Coronary artery (tissue), 2 donors: ENCODE results near the gene AGTR1.

Experiments used
- DNase-seq: peaks from one replicate; pipeline ENCODE4 v3.0.0-alpha.2; 2017; ENCODE audit warnings: low spot score
- H3K27ac ChIP-seq, 2 donors: fragments of 200-600 bp; sonication (generic); one replicate each; pipeline ENCODE4 v1.5.1; 2016 to 2019
- H3K4me3 ChIP-seq: fragments of 200-600 bp; sonication (generic); 2 replicates; pipeline ENCODE4 v1.5.1; 2016; ENCODE audit warnings: mild to moderate bottlenecking, moderate library complexity
- TF ChIP-seq, protein P1 (sequence below): fragments of 200-600 bp; sonication (generic); IDR thresholded peaks from one replicate; pipeline ENCODE4 v1.5.1; 2019; ENCODE audit warnings: antibody characterized with exemption

The AGTR1 gene

DNA sequence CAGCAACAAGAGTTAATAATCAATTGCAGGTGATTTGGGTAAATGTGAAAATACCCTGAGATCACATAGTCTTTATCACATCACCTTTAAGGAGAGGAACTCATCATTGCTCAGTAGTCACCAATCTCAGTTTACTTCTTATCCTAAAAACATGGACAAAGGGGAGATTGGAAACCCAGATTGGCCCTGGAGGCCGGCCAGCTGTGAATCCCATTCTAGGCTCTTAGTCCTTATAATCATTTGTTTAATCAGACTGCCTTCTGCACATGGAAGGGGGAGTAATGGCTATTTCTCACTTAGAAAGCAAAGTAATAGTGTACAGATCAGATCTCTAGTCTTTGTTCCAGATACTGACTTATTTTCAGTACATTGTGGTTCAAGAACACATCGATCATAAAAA, 92.7 kb downstream of the AGTR1 start:
- DNase-seq, result no peak
- TF ChIP-seq, protein P1, sequence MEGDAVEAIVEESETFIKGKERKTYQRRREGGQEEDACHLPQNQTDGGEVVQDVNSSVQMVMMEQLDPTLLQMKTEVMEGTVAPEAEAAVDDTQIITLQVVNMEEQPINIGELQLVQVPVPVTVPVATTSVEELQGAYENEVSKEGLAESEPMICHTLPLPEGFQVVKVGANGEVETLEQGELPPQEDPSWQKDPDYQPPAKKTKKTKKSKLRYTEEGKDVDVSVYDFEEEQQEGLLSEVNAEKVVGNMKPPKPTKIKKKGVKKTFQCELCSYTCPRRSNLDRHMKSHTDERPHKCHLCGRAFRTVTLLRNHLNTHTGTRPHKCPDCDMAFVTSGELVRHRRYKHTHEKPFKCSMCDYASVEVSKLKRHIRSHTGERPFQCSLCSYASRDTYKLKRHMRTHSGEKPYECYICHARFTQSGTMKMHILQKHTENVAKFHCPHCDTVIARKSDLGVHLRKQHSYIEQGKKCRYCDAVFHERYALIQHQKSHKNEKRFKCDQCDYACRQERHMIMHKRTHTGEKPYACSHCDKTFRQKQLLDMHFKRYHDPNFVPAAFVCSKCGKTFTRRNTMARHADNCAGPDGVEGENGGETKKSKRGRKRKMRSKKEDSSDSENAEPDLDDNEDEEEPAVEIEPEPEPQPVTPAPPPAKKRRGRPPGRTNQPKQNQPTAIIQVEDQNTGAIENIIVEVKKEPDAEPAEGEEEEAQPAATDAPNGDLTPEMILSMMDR, result no peak
- Histone ChIP-seq H3K4me3 (no peak overlapping the region), H3K27ac (peak overlapping the region in 1 of 2 donors; percentile 8)

DNA sequence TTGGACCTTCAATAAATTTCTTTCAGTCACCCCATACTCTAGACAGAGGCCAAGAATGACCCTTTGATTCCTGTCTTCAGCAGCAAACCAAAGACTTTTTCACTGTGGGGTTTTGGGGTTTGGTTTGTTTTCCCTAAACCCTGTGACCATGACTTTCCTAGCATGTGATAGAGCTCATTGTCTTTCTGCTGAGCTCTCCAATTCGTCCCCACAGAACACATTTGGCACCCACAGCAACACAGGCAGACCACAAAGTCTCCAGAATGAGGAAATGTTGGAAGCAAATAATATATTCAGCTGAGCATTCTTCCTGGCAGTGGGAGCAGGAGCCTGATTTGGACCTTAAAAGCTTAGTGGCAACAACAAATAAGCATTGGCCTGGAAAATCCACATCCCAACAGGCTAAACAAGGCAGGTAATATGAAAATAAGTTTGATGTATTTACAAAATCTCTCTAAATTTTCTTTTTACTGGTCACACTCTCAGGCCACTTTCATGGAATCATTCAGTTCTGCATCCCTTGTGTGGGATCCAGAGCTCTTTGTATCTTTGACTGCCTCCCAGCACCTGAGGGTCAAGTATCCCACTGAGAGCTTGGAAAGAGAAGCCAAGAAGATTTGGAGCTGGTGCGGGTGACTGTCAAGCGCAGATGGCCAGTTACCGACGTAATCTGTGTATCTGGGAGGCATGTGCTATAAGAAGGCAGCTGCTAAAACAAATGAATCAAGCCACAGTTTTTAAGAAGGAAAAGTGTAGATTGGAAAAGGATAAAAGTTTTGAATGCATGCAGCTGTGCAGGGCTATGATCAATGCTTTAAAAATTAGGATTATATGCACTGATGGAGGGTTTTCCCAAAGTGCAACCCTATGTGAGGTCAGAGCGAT, 93.4 kb downstream of the AGTR1 start:
- Histone ChIP-seq H3K4me3 (no peak overlapping the region), H3K27ac (peak overlapping the region in 1 of 2 donors; percentile 8)
- TF ChIP-seq, protein P1, result no peak
- no peak for DNase-seq

DNA sequence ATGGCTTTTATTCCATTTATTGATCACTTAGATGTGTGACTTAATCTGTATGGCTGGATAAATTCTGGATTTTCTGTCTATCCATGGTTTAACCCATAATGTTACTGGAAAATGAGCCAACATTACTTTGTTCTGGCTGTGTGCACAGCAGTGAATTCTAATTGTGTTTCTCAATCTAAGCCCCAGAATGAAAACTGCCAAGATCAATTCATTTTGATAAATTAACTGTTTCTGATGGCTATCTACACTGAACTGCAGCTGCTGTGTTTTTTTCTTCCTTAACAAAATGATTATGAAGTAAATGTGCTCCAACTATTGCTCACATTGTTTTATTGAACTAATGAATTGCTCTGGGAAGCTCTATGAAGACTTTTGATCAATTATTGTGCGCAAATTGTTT, 94.2 kb downstream of the AGTR1 start:
- Histone ChIP-seq H3K27ac (no peak overlapping the region), H3K4me3 (no peak overlapping the region)
- TF ChIP-seq, protein P1, result no peak
- DNase-seq, result no peak

DNA sequence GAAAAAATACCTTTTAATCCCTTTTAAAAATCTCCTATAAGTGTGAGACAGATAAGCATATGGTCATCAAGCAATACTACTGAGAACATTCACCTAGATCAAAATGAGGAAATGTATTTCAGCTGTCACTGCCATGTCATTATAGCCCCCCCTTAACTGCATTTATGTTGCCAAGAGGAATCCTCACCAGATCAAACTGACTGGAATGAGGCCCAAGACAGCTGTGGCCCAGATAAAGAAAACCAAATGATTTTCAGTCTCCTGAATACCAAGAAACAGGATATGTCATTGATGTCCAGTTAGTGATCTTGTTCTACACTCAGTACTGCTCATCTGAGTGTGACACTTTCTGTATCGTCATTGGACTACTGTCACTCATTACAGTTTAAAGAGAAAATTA, 94.8 kb downstream of the AGTR1 start:
- TF ChIP-seq, protein P1, result no peak
- H3K27ac ChIP-seq, result no peak overlapping the region
- no peak overlapping the region for H3K4me3 ChIP-seq
- DNase-seq, result no peak
